B cell (primary cell): ENCODE data around the gene PARVG.

ENCODE experiments used
- CTCF ChIP-seq: fragments of 200-600 bp; IDR thresholded peaks from one replicate; pipeline ENCODE4 v1.8.0; 2022; ENCODE audit warnings: antibody characterized with exemption, mild to moderate bottlenecking
- EZH2 ChIP-seq: IDR thresholded peaks from 2 replicates; pipeline ENCODE4 v1.6.1; 2012; ENCODE audit warnings: borderline replicate concordance, low read depth, mild to moderate bottlenecking, moderate library complexity, low read length; ENCODE audit not compliant: insufficient read depth, poor library complexity, severe bottlenecking

GRCh38 chr22:44256556-44257485 is 76.1 kb downstream of the PARVG start:
- TF ChIP-seq CTCF, result no peak
- no peak for TF ChIP-seq EZH2
